Thymus (tissue), 11 donors: ENCODE measurements around the gene LRRC71. TPM values are rescaled to one million over a fixed set of nuclear protein-coding genes. Genes with fewer than 3 reads are reported as not detected.

Experiments used
- DNase-seq, 9 donors: peaks; one replicate each; pipeline ENCODE4 v3.0.0-alpha.2; 2013; ENCODE audit warnings: low spot score in 9 of 9, low read depth in 6 of 9, missing footprints in 1 of 9
- H3K27ac ChIP-seq, 2 donors: one replicate each; pipeline ENCODE4 v1.5.1; 2013; ENCODE audit warnings: control low read depth in 1 of 2, low read depth in 1 of 2, low read length in 1 of 2, mild to moderate bottlenecking in 1 of 2, moderate library complexity in 1 of 2
- H3K27me3 ChIP-seq, 2 donors: one replicate each; pipeline ENCODE4 v1.5.1; 2013; ENCODE audit warnings: low read length in 1 of 2; ENCODE audit not compliant: control insufficient read depth in 2 of 2, insufficient read depth in 1 of 2
- H3K36me3 ChIP-seq, 2 donors: one replicate each; pipeline ENCODE4 v1.5.1; 2013; ENCODE audit warnings: low read length in 1 of 2, mild to moderate bottlenecking in 1 of 2, moderate library complexity in 1 of 2; ENCODE audit not compliant: control insufficient read depth in 2 of 2, insufficient read depth in 2 of 2
- H3K4me1 ChIP-seq, 2 donors: one replicate each; pipeline ENCODE4 v1.5.1; 2013; ENCODE audit warnings: low read length in 2 of 2; ENCODE audit not compliant: control insufficient read depth in 2 of 2, insufficient read depth in 2 of 2
- H3K4me3 ChIP-seq, 2 donors: one replicate each; pipeline ENCODE4 v1.5.1; 2013; ENCODE audit warnings: low read length in 2 of 2, control low read depth in 1 of 2, mild to moderate bottlenecking in 1 of 2
- H3K9me3 ChIP-seq, 2 donors: one replicate each; pipeline ENCODE4 v1.5.1; 2013; ENCODE audit warnings: low read length in 1 of 2, mild to moderate bottlenecking in 1 of 2; ENCODE audit not compliant: control insufficient read depth in 2 of 2, insufficient read depth in 1 of 2
- WGBS: extraction: QIAGEN DNeasy Blood & Tissue Kit; methylation state at CpG from one replicate; pipeline ENCODE4 v1.1.7; 2013; 5-methylcytosine and 5-hydroxymethylcytosine counted together
- polyA plus RNA-seq: library from polyadenylated mRNA; stranded (reverse); fragments of 200-250 nt; gene quantifications from one replicate; pipeline ENCODE4 v1.2.3, GENCODE V29; 2013
- total RNA-seq: library from RNA; stranded (reverse); fragments of 120-200 nt; gene quantifications from one replicate; pipeline ENCODE4 v1.2.4, GENCODE V29; 2013
- donor health status: healthy.

Gene LRRC71
- total and polyA plus RNA-seq, 2 donors, result 0.11 TPM; not detected in 1

- Histone ChIP-seq H3K27me3 (peaks cover 0 to 2% of the 10 kb centered on the region in 2 donors), H3K4me3 (no peak overlapping the region), H3K36me3 (no peaks in the 10 kb centered on the region), H3K27ac (no peak overlapping the region), H3K9me3 (no peaks in the 10 kb centered on the region), H3K4me1 (no peaks in the 10 kb centered on the region)
- no peak for DNase-seq
- 97% methylated on average over 2 of the region's 2 CpGs for WGBS
Observed at GRCh38 chr1:156973417-156973816, 53.0 kb downstream of the LRRC71 start.

GRCh38 chr1:156975084-156975483, 54.7 kb downstream of the LRRC71 start:
- Histone ChIP-seq H3K36me3 (no peaks in the 10 kb centered on the region), H3K4me3 (no peak overlapping the region), H3K4me1 (no peaks in the 10 kb centered on the region), H3K27ac (no peak overlapping the region), H3K9me3 (no peaks in the 10 kb centered on the region), H3K27me3 (peaks cover 0 to 2% of the 10 kb centered on the region in 2 donors)
- no peak for DNase-seq
- 95% methylated on average over 2 of the region's 2 CpGs for WGBS

- no peaks in the 10 kb centered on the region for H3K4me1 ChIP-seq
- H3K9me3 ChIP-seq, result no peaks in the 10 kb centered on the region
- no peak for DNase-seq
- WGBS, result 96% methylated on average over 4 of the region's 4 CpGs
- H3K36me3 ChIP-seq, result no peaks in the 10 kb centered on the region
- no peak overlapping the region for H3K4me3 ChIP-seq
- no peak overlapping the region for H3K27ac ChIP-seq
- H3K27me3 ChIP-seq, result peaks cover 0 to 2% of the 10 kb centered on the region in 2 donors
Observed at GRCh38 chr1:156980551-156980950, 60.1 kb downstream of the LRRC71 start.

Other genes with a start within 250 kb of the LRRC71 start
- 3.7 TPM for gene NES, start 243.2 kb upstream of the LRRC71 start, total RNA-seq
- 3.3 TPM for gene NES, start 243.2 kb upstream of the LRRC71 start, polyA plus RNA-seq
- gene CRABP2, start 215.0 kb upstream of the LRRC71 start, total RNA-seq, result 20.7 TPM
- gene CRABP2, start 215.0 kb upstream of the LRRC71 start, polyA plus RNA-seq, result 75.0 TPM
- 10.7 TPM for gene METTL25B, start 192.2 kb upstream of the LRRC71 start, total RNA-seq
- 39.4 TPM for gene METTL25B, start 192.2 kb upstream of the LRRC71 start, polyA plus RNA-seq
- gene ISG20L2, start 191.9 kb upstream of the LRRC71 start, total RNA-seq, result 14.1 TPM
- gene ISG20L2, start 191.9 kb upstream of the LRRC71 start, polyA plus RNA-seq, result 12.0 TPM
- 53.8 TPM for gene MRPL24, start 179.5 kb upstream of the LRRC71 start, total RNA-seq
- 59.0 TPM for gene MRPL24, start 179.5 kb upstream of the LRRC71 start, polyA plus RNA-seq
- gene HDGF, start 169.0 kb upstream of the LRRC71 start, total RNA-seq, result 226 TPM
- 116 TPM for gene HDGF, start 169.0 kb upstream of the LRRC71 start, polyA plus RNA-seq
- gene PRCC, start 153.1 kb upstream of the LRRC71 start, total RNA-seq, result 29.1 TPM
- 72.9 TPM for gene PRCC, start 153.1 kb upstream of the LRRC71 start, polyA plus RNA-seq
- 17.9 TPM for gene SH2D2A, start 103.8 kb upstream of the LRRC71 start, total RNA-seq
- gene SH2D2A, start 103.8 kb upstream of the LRRC71 start, polyA plus RNA-seq, result 44.8 TPM
- 0.33 TPM for gene INSRR, start 61.5 kb upstream of the LRRC71 start, total RNA-seq
- 0.43 TPM for gene INSRR, start 61.5 kb upstream of the LRRC71 start, polyA plus RNA-seq
- gene NTRK1, start 59.8 kb upstream of the LRRC71 start, total RNA-seq, result 1.6 TPM
- 3.1 TPM for gene NTRK1, start 59.8 kb upstream of the LRRC71 start, polyA plus RNA-seq
- gene PEAR1, start 26.9 kb upstream of the LRRC71 start, total RNA-seq, result 0.61 TPM
- 2.5 TPM for gene PEAR1, start 26.9 kb upstream of the LRRC71 start, polyA plus RNA-seq
- 4.5 TPM for gene ARHGEF11, start 125.1 kb downstream of the LRRC71 start, total RNA-seq
- 5.5 TPM for gene ARHGEF11, start 125.1 kb downstream of the LRRC71 start, polyA plus RNA-seq
- gene ETV3L, start 179.2 kb downstream of the LRRC71 start, total RNA-seq, result 0.14 TPM
- 1.0 TPM for gene ETV3L, start 179.2 kb downstream of the LRRC71 start, polyA plus RNA-seq
- 10.6 TPM for gene ETV3, start 217.8 kb downstream of the LRRC71 start, total RNA-seq
- 14.3 TPM for gene ETV3, start 217.8 kb downstream of the LRRC71 start, polyA plus RNA-seq